ENCODE results near the gene LARP4.
A peak's percentile ranks its signal among the peaks of the same experiment; 100 is the strongest.

DNA sequence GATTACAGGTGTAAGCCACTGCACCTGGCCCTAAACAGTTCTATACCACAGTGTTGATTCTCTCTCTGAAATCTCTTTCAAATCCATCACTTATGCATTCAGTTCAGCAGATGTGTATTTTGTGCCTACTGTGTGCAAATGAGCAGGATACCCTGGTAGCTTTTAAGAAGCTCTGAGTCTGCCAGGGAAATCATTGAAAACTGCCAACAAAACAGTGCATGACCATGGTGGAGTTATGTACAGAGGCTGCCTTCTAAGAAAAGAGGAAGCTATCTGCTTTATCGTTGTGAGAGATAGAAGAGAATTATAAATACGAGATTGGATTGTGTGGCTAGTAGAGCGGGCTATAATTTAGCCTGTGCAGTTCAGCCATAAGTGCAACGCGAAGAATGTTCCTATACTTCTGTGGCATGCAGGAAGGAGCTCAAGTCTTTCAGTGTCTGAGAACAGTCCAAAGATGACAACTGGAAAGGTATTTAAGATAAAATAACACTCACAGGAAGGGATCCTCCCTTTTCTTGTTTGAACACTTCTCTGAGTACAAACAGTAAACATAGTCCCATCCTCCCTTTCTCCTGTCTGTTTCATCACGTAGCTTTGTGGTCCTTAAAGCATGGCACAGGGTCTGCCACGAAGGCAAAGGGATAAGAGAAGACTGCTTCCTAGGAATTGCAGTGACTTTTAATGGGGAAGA lies 108.4 kb downstream of the LARP4 start:
- TF ChIP-seq SPI1 (IDR thresholded peaks at IDR 0.05; ENCODE audit: low read depth, low read length) (peak; percentile 32; the same call in 1 of the 2 replicates), POLR2A (IDR thresholded peaks at IDR 0.05; ENCODE audit: low read depth, low read length) (no peak), POLR2AphosphoS5 (IDR thresholded peaks at IDR 0.05; ENCODE audit: low read depth, low read length) (no peak), TAF1 (IDR thresholded peaks at IDR 0.05; ENCODE audit: low read depth, low read length) (no peak), PAX5 (IDR thresholded peaks at IDR 0.05; ENCODE audit: insufficient read depth, low read length, severe bottlenecking) (no peak), POU2F2 (IDR thresholded peaks at IDR 0.05; ENCODE audit: low read depth, low read length) (no peak)

Data from GM12891 (cell line).